GM23248 (cell line): ENCODE results near the gene BSPRY. TPM values are rescaled to one million over a fixed set of nuclear protein-coding genes. Genes with fewer than 3 reads are reported as not detected.

Experiments used
- DNase-seq: peaks from one replicate; pipeline ENCODE4 v3.0.0-alpha.2; 2015
- H2AFZ ChIP-seq: fragments of 200-600 bp; sonication (generic); 2 replicates; pipeline ENCODE4 v1.6.1; 2016; ENCODE audit warnings: antibody characterized with exemption
- H3F3A ChIP-seq: fragments of 200-600 bp; sonication (generic); 2 replicates; pipeline ENCODE4 v1.6.1; 2016; ENCODE audit warnings: mild to moderate bottlenecking, antibody characterized with exemption, mixed run types; ENCODE audit not compliant: insufficient read depth
- H3K27ac ChIP-seq: fragments of 200-600 bp; sonication (generic); 2 replicates; pipeline ENCODE4 v1.5.1; 2016; ENCODE audit warnings: mild to moderate bottlenecking
- H3K27me3 ChIP-seq: fragments of 200-600 bp; sonication (generic); replicated peaks from 2 replicates; pipeline ENCODE4 v1.6.1; 2016; ENCODE audit warnings: mild to moderate bottlenecking; ENCODE audit not compliant: insufficient read depth
- H3K36me3 ChIP-seq: fragments of 200-600 bp; sonication (generic); 2 replicates; pipeline ENCODE4 v1.6.1; 2016; ENCODE audit warnings: low read depth, mild to moderate bottlenecking
- H3K4me1 ChIP-seq: fragments of 200-600 bp; sonication (generic); 2 replicates; pipeline ENCODE4 v1.6.1; 2016; ENCODE audit warnings: mild to moderate bottlenecking; ENCODE audit not compliant: insufficient read depth
- H3K4me2 ChIP-seq: fragments of 200-600 bp; sonication (generic); one replicate; pipeline ENCODE4 v1.6.1; 2016; ENCODE audit warnings: mild to moderate bottlenecking; ENCODE audit not compliant: unreplicated experiment
- H3K4me3 ChIP-seq: fragments of 200-600 bp; sonication (generic); 2 replicates; pipeline ENCODE4 v1.5.1; 2016; ENCODE audit warnings: mild to moderate bottlenecking
- H3K79me2 ChIP-seq: fragments of 200-600 bp; sonication (generic); 2 replicates; pipeline ENCODE4 v1.6.1; 2016; ENCODE audit warnings: mild to moderate bottlenecking; ENCODE audit not compliant: insufficient read depth
- H3K9ac ChIP-seq: fragments of 200-600 bp; sonication (generic); 2 replicates; pipeline ENCODE4 v1.6.1; 2016; ENCODE audit warnings: mild to moderate bottlenecking
- H3K9me2 ChIP-seq: fragments of 200-600 bp; sonication (generic); 2 replicates; pipeline ENCODE4 v1.6.1; 2016; ENCODE audit warnings: mixed run types, mild to moderate bottlenecking, moderate library complexity; ENCODE audit not compliant: insufficient read depth
- H3K9me3 ChIP-seq: fragments of 200-600 bp; sonication (generic); one replicate; pipeline ENCODE4 v1.6.1; 2017; ENCODE audit warnings: low read depth
- H4K20me1 ChIP-seq: fragments of 200-600 bp; sonication (generic); 2 replicates; pipeline ENCODE4 v1.6.0; 2016; ENCODE audit not compliant: insufficient read depth
- EZH2 ChIP-seq: fragments of 200-600 bp; sonication (generic); IDR thresholded peaks from 2 replicates; pipeline ENCODE4 v1.6.1; 2018; ENCODE audit warnings: antibody characterized with exemption, mild to moderate bottlenecking; ENCODE audit not compliant: insufficient read depth, poor library complexity, severe bottlenecking
- EZH2phosphoT487 ChIP-seq: fragments of 200-600 bp; sonication (generic); IDR thresholded peaks from 2 replicates; pipeline ENCODE4 v1.6.1; 2018; ENCODE audit warnings: antibody characterized with exemption, moderate library complexity, mild to moderate bottlenecking, low read depth; ENCODE audit not compliant: insufficient read depth
- WGBS, 2 experiments: methylation state at CpG; one replicate each; pipeline ENCODE4 v1.1.6; 2015 to 2017; ENCODE audit warnings: low lambda C conversion rate in 2 of 2, low coverage in 1 of 2; ENCODE audit errors: missing lambda C conversion rate in 2 of 2; 5-methylcytosine and 5-hydroxymethylcytosine counted together
- in situ Hi-C: fragments of 300-500 bp; cut with MboI; formaldehyde crosslinking; loops from 2 replicates; pipeline ENCODE4 v1.15.0; 2020
- polyA plus RNA-seq: library from polyadenylated mRNA; unstranded; fragments of >200 nt; fragmentation: Nextera tagmentation; extraction: Ambion mirVana; gene quantifications from 2 replicates; pipeline ENCODE4 v1.2.1, GENCODE V29; 2016
- total RNA-seq: library from RNA; depleted of rRNA; stranded (reverse); fragments of >200 nt; shearing (Covaris generic); gene quantifications from 2 replicates; pipeline ENCODE4 v1.2.3, GENCODE V29; 2014

BSPRY gene
- total and polyA plus RNA-seq, 2 experiments from 2014 or later = not detected

DNA sequence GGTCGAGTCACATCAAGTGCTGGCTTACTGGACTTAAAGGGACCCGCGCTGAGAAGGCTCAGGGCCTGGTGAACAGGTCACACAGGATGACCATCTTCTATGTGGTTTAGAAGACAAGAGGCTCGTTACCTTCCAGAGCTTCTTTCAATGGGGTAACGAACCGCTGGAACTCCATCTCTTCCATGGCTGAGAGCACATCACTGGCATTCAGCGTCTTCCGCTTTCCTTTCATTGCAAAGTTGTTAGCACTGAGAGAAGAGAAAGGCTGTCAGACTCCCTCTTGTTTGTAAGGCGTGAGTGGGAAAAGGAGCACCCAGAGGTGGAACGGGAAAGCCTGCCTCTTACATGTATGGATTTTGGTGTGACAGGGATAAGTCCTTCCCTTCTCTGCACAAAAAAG lies 60.1 kb downstream of the BSPRY start:
- peaks cover 31% of the 10 kb centered on the region for H3F3A ChIP-seq
- H3K36me3 ChIP-seq = peaks cover 9% of the 10 kb centered on the region; the same call in 1 of the 2 replicates
- no peaks in the 10 kb centered on the region for H4K20me1 ChIP-seq
- TF ChIP-seq EZH2phosphoT487 (no peak), EZH2 (no peak)
- peak overlapping the region; percentile 91 for H3K4me2 ChIP-seq
- no peaks in the 10 kb centered on the region for H3K27me3 ChIP-seq
- peak; percentile 44 for DNase-seq
- peak overlapping the region; percentile 95 for H3K27ac ChIP-seq
- H3K79me2 ChIP-seq = peaks cover 34% of the 10 kb centered on the region
- in situ Hi-C loops = no loop called here
- 13 to 14% methylated on average over 10 of the region's 10 CpGs for WGBS, 2 experiments
- H3K9me2 ChIP-seq = no peaks in the 10 kb centered on the region
- H2AFZ ChIP-seq = peak overlapping the region; percentile 95
- peak overlapping the region; percentile 84 for H3K4me3 ChIP-seq
- peak overlapping the region; percentile 98 for H3K9ac ChIP-seq
- H3K9me3 ChIP-seq = no peaks in the 10 kb centered on the region
- H3K4me1 ChIP-seq = peaks cover 7% of the 10 kb centered on the region

- peak overlapping the region; percentile 95 for H3K27ac ChIP-seq
- H4K20me1 ChIP-seq = no peaks in the 10 kb centered on the region
- peak overlapping the region; percentile 84 for H3K4me3 ChIP-seq
- no peaks in the 10 kb centered on the region for H3K27me3 ChIP-seq
- no peak for DNase-seq
- H3F3A ChIP-seq = peaks cover 31% of the 10 kb centered on the region
- H2AFZ ChIP-seq = peak overlapping the region; percentile 95
- TF ChIP-seq EZH2phosphoT487 (no peak), EZH2 (no peak)
- peak overlapping the region; percentile 91 for H3K4me2 ChIP-seq
- H3K4me1 ChIP-seq = peaks cover 7% of the 10 kb centered on the region
- H3K9ac ChIP-seq = peak overlapping the region; percentile 98
- in situ Hi-C loops = no loop called here
- no peaks in the 10 kb centered on the region for H3K9me3 ChIP-seq
- H3K9me2 ChIP-seq = no peaks in the 10 kb centered on the region
- WGBS, 2 experiments = 0 to 2% methylated on average over 14 to 16 of the region's 20 CpGs
- peaks cover 9% of the 10 kb centered on the region; the same call in 1 of the 2 replicates for H3K36me3 ChIP-seq
- H3K79me2 ChIP-seq = peaks cover 34% of the 10 kb centered on the region
Measured at GRCh38 chr9:113409883-113410206, 60.5 kb downstream of the BSPRY start.

DNA sequence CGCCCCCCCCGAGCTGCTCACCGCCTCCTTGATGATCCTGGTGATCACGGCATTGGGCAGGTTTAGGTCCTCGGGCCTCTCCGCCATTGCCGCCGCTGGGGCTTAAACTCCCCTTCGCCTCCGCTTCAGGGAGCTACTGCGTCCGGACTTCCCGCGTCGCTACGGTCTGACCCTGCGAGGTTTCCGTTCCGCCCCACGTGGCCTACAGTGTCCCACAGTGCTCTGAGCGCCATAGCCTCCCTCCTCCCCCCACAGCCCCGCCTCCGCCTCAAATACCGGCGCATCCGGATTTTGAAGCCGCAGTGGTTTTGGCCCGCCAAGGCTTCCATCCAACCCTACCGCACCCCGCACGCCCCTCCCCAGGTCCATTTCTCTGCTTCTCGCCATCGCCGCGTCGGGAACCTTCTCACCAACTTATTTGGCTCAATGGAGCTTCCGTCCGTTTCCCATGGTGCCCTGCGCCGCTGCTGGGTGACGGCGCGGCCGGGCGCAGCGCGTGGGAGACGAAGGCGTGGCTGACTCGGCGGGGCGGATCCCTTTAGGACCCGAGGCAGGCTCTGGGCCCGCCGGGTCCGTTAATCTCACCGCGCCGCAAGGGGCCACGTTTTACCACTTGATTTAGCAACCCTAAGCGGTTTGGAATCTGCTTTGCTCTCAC lies 61.0 kb downstream of the BSPRY start, which contains the start of the genes C9orf43 and POLE3:
Gene C9orf43, plus strand, starts transcription at position 541 of the 658 bp plus-strand sequence. CDS start 2,747 bp downstream, outside the sequence.
Gene POLE3, minus strand, starts transcription at position 469 of the 658 bp plus-strand sequence. Its CDS starts 382 bp downstream, at position 87.
- Histone ChIP-seq H3K36me3 (peaks cover 9% of the 10 kb centered on the region; the same call in 1 of the 2 replicates), H2AFZ (peak within 1 kb of the TSS; percentile 95), H3K4me1 (peaks cover 7% of the 10 kb centered on the region), H3F3A (peaks cover 31% of the 10 kb centered on the region), H3K9me3 (no peaks in the 10 kb centered on the region), H4K20me1 (no peaks in the 10 kb centered on the region), H3K27ac (peak within 1 kb of the TSS; percentile 95), H3K4me3 (peak within 1 kb of the TSS; percentile 84), H3K4me2 (peak within 1 kb of the TSS; percentile 91), H3K79me2 (peaks cover 34% of the 10 kb centered on the region), H3K9me2 (no peaks in the 10 kb centered on the region), H3K27me3 (no peaks in the 10 kb centered on the region), H3K9ac (peak within 1 kb of the TSS; percentile 98)
- 1 to 2% methylated on average over 50 to 56 of the region's 61 CpGs for WGBS, 2 experiments
- DNase-seq = peak; percentile 99
- in situ Hi-C loops = no loop called here
- no peak for TF ChIP-seq EZH2phosphoT487
- no peak for TF ChIP-seq EZH2

DNA sequence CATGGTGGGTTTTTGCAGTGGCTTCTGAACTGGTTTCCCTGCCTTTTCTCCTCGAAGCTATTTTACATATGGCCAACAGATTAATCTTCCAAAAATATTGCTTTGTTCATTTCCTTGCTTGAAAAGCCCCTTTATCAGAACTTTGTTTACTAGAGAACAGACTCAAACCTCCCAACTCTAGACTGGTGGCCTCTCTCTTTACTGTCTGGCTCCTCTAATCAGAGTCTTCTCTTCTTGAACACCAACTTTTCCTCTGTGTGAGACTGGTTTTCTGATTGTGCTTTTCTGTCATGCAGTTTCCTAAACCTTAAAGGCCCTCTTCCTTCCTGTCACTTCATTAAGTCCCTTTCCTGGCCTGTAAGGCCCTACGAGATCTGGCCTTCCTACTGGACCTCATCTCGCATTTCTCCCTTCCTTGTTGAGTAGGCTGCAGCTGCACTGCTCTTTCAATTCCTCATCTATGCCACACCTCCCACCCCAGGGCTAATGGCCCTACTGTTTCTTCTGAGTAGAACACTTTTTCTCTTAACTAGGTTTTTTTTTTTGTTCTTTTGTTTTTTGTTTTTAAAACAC lies 66.9 kb downstream of the BSPRY start:
- 50 to 53% methylated on average over 3 of the region's 3 CpGs for WGBS, 2 experiments

More for the DNA sequence above, 66.9 kb downstream of the BSPRY start:
- H3K9me3 ChIP-seq = no peaks in the 10 kb centered on the region
- H2AFZ ChIP-seq = peak overlapping the region; percentile 60; the same call in 1 of the 2 replicates
- H3K27ac ChIP-seq = no peak overlapping the region
- in situ Hi-C loops = no loop called here
- peaks cover 3% of the 10 kb centered on the region for H3K4me1 ChIP-seq
- H3K79me2 ChIP-seq = no peaks in the 10 kb centered on the region
- TF ChIP-seq EZH2phosphoT487 = no peak
- no peak for TF ChIP-seq EZH2
- H4K20me1 ChIP-seq = no peaks in the 10 kb centered on the region
- no peaks in the 10 kb centered on the region for H3F3A ChIP-seq
- H3K9me2 ChIP-seq = no peaks in the 10 kb centered on the region
- H3K4me3 ChIP-seq = no peak overlapping the region
- no peak overlapping the region for H3K4me2 ChIP-seq
- H3K27me3 ChIP-seq = no peaks in the 10 kb centered on the region
- no peaks in the 10 kb centered on the region for H3K36me3 ChIP-seq
- H3K9ac ChIP-seq = no peak overlapping the region
- no peak for DNase-seq
